Measurements from ENCODE around the gene RAB9B.

- no peak for TF ChIP-seq EZH2 (IDR thresholded peaks at IDR 0.05; ENCODE audit: borderline replicate concordance)
- no peak for TF ChIP-seq CTCF (IDR thresholded peaks at IDR 0.05; ENCODE audit: poor library complexity)
- TF ChIP-seq EZH2phosphoT487 (IDR thresholded peaks at IDR 0.05; ENCODE audit: low read depth, severe bottlenecking, unreplicated experiment), result no peak
These were observed 1.2 kb downstream of the RAB9B start for GRCh38 chrX:103830848-103831247.

All from hepatocyte (in vitro differentiated cells).